HG02588 (cell line): ENCODE data around the gene MAP7D2.
A peak's percentile ranks its signal among the peaks of the same experiment; 100 is the strongest.
"Not testable (repeated sequence)": the region's sequence is repeated elsewhere in the genome, so short reads cannot be mapped to it uniquely, and the experiment has no call there.

Experiments used
- ATAC-seq: cut with Tn5 transposase; IDR thresholded peaks from one replicate; pipeline ENCODE4 v1.9.1; 2021; ENCODE audit warnings: mild to moderate bottlenecking, moderate library complexity; ENCODE audit not compliant: unreplicated experiment

The MAP7D2 gene

DNA sequence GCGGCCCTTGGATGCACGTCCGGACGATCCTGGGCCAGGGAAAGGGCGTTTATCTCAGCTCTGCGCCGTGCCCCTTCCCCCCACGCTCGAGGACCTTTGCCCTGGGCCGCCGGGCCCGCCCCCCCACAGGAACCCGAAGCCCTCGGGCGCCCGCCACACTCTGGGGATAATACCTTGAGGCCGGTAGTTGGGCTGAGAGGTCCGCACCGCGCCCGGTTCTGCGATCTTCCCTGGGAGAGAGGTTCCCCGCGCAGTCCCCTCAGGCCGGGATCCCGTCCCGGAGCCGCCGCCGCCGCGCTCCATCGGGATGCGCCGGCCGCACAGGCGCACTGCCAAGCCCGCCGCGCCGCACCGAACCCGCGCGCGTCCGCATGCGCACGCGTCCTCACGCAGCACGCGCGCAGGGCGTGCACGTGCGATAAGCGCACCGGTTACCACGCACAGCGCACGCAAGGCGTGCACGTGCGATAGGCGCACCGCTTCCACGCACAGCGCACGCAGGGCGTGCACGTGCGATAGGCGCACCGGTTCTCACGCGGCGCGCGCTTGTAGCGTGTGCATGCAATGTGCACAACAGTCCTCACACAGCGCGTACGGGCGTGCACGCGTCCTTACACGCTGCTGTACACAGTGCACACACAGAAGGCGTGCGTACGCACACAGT, at the start of gene MAP7D2:
Gene MAP7D2, minus strand, starts transcription at position 331 of the 664 bp plus-strand sequence. Its CDS starts 28 bp downstream, at position 303.
- no peak for ATAC-seq

DNA sequence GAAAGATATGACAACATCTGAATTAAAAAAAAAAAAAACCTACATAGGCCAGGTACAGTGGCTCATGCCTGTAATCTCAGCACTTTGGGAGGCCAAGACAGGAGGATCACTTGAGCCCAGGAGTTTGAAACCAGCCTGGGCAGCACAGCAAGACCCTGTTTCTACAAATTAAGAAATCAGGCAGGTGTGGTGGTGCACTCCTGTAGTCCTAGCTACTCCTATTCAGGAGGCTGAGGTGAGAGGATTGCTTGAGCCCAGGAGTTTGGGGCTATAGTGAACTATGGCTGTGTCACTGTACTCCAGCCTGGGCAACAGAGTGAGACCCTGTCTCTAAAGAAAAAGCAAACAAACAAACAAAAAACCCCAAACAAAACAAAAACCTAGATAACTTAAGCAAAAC, 45.8 kb upstream of the MAP7D2 start:
- ATAC-seq = not testable (repeated sequence)

DNA sequence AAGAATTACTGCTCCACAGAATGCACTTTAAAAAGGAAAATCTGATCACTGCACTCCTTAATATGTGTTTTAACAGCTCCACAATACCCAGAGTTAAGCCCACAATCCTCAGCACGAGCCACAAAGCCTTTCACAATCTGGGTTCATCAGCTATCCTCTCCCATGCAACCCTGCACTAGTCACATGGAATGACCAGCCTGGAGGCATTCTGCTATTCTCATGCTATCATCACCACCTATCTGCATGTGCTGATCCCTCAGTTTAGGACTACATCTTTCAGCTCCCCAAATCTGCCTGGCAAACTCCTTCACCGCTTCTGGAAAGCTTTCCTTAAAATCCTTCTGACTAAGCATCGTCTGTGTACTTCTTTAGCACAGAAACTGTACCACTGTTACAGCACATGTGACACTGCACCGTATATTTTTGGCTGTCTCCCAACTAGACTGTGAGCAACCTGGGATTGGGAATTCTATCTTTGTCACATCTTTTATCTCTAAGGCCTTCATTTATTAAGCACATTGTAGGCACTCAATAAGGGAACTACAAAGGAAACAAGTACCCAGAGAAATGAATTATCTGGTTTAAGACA, 43.2 kb upstream of the MAP7D2 start:
- no peak for ATAC-seq

DNA sequence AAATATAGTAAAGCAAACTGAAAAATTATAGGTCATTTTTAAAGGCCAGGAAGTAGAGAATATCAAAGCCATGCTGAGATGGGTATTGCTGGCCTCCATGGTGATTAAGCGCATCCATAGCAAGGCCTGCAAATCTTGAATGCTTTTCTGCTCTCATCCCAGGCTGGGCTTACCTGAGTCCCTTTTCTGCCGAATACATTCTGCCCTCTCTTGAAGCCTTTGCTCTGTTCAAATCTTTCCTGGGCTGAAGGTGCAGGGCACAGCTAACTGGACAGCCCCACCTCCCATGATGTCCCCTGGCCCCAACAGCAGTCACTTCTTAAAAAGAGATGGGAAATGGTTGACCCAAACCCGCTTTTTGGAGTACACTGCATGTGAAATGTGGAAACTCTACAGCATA, 35.0 kb upstream of the MAP7D2 start:
- ATAC-seq = no peak

DNA sequence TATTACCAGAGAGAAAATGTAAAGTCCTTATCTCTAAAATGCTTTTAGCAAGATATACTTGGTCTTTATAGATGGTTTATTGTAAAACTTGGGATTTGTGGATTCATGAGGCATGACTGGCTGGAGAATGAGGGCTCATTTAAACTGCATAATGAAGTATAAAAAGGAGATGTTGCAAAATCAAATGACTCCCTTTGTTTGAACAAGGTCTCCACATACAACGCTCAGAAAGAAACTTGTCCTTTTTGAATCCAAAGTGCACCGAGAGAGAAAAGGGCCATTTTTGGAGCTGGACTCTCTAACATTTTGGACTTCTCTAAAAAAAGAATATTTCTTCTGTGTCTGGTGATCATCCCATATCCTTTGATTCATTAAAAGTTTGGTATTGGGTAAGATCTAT, 32.6 kb upstream of the MAP7D2 start:
- no peak for ATAC-seq

DNA sequence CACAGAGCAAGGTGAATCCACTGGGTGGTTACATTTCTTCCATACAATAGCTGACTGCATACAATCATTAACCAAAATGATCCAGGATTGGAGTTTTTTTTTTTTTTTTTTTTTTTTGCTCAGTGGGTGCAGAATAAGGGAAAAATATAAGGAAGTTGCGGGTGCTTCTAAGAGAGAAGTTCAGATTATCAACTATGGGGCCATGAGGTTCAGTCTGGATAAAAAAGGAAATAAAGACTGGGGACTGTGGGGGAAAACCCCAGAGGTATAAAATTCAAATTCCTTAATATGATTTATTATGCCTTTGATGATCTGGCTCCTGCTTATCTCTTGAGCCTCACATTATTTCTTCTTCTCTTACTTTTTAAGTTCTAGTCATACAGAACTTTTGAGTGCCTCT, 30.9 kb upstream of the MAP7D2 start:
- ATAC-seq = no peak

DNA sequence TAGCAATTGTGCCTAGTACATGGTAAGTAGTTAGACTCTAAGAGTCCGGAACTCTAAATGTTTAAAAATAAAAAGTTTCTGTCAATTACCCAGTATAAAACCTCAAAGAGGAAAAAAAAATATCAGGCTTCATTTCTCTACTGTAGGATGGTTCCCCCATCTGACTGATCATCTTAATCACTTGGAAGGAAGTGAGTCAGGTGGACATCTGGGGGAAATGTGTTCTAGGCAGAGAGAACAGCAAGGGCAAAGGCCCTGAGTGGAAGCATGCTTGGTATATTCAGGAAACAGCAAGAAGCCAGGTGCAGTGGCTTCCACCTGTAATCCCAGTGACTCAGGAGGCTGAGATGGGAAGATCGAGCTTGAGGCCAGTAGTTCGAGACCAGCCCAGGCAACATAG, 27.8 kb upstream of the MAP7D2 start:
- no peak for ATAC-seq

DNA sequence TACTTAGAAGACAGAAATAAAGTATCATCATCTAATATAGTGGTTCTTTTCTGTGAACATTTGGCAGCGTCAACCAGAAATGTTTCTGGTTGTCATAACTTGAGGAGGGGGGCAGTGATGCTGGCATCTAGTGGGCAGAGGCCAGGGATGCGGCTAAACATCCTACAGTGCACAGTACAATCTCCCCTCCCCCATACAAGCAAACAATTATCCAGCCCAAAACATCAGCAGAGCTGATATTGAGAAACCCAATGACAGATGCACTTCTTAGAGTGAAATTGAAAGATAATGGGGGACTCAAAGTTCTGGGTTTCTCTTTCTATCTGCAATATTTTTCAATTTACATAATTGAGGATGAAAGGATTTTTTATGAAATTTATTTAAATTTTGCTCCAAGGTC, 26.9 kb upstream of the MAP7D2 start:
- ATAC-seq = no peak

DNA sequence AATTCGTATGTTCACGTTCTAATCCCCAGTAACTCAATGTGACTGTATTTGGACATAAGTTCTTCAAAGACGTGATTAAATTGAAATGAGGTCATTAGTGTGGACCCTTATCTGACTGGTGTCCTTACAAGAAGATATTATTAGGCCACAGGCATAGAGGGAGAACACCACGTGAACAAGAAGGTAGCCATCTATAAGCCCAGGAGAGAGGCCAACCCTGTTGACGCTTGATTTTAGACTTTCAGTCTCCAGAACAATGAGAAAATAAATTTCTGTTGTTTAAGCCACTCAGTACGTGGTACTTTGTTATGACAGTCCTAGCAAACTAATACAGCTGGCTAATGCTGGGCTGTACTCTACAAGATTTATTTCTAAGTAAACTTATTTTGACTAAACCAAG, 26.4 kb upstream of the MAP7D2 start:
- no peak for ATAC-seq

DNA sequence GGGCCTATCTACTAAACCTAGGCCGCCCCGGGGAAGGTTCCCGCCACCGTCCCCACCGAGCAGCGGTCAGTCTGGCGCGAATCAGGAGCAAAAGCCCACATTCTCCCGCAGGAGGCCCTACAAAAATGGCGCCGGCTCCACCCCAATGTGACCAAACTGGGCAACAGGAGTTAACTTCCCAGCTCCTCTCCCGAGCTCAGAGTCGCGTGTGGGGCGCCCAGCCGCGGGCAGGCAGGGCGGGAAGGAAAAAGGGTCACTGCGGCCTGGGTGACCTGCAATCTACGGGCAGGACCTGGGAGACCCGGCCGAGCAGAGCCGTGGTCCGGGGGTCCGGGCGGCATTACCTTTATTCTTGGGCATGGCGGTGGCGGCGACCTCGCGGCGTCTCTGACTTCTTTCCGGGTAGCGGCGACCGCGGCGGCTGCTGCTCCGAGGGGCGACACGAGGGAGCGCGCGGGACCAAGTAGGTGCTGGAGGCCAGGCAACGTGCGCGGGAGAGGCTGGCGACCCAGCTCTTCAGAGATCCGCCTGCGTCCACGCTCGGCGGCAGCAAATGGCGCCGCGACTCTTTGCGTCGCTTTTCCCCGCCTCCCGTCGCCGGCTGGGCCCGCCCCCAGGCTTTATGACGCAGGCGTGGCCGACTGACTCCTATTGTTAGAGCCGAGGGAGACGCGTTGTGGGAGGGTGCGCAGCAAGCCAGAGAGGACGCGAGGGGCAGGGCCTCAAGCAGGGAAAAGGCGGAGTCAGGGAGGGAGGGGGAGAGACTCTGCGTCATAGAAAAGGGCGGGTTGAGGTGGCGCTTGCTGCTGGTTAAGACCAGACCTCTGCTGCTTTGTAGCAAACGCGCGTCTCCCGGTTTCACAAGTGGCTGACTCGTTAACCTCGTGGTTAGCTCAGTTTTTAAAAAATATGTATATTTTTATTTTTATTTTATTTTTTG, 24.8 kb upstream of the MAP7D2 start, which contains the start of gene EIF1AX:
Gene EIF1AX, minus strand, starts transcription at position 558 of the 940 bp plus-strand sequence. Its CDS starts 198 bp downstream, at position 360.
- ATAC-seq = peak; percentile 98

DNA sequence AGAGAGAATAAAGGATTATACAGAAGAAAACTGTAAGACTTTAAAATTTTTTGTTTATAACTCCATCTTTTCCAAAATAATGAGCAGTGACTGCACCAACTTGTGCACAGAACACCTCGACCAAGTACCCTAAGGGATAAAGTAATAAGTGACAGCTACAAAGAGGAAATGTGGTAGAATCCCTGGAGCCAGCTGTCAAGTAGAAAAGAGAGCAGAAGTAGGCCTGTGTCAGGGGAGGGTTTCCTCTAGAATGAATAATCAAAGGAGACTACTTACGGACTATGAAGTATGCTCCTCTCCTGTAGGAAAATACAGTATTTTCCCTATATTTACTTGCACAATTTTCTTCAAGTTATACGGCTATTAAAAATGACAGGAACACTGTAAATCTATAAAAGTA, 23.7 kb upstream of the MAP7D2 start:
- no peak for ATAC-seq

DNA sequence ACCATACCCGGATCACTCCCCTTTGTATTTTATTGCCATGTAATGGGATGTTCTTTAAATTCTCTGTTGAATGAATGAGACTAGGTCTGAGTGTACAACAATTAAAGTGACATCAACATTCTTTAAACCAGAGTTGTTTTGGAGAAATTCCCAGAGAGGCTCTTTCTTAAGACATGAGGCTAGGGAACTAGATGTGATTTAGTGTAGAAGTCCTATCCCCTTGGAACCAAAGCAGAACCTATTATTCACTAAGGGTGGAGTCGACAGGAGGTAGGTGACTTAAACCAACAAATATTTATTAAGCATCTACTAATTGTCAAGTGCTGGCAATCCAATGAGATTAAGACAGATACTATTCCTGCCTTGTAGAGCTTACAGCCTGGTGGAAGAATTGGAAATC, 23.3 kb upstream of the MAP7D2 start:
- ATAC-seq = no peak

DNA sequence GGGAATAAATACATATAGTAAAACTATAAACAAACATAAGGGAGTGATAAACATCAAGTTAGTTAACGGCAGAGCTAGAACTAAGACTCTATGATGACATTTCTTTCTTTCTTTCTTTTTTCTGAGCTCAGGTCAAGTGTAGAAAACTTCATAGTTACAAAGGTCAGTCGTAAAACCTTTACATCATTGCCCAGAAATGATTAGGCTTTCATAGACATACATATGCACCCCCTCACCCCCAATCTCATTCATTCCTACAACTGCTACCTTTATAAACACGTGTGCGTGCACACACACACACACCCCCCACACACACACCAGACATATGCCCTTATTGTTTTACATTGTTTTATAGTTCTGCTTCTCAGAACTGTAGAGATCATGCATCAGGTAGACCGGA, 19.2 kb upstream of the MAP7D2 start:
- ATAC-seq = no peak

DNA sequence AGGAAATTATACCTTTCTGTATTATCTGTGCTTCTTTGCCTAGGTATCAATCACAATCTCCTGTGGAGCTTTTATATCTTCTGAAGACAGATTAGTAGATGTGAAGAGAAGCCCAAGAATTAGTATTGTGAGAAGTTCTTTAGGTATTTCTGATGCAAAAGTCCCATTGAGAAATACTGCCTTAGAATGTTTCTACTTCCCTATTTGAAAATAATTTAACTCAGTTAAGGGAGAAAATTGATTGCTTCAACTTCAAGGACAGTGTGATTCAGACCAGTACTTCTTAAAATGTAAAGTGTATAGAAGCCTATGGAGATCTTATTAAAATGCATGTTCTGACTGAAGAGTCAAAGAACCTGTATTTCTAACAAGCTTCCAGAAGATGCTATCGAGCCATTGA, 16.0 kb upstream of the MAP7D2 start:
- ATAC-seq = no peak

DNA sequence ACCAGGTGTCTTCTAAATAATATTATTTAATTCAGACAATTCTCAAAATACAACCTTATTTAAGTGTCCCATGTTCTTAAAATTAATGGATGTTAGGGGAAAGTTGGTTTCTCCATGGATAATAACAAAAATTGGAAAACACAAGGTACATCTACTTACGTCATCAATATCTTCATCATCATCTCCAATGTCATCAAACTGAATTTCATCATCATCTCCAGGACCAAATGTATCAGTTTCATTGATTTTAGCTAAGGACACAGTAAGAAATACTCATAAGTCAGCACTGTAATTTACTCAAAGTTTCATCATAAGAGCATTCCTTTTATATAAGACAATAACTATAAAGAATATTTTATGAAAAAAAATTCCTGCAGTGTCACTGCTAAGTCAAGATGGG, 13.7 kb upstream of the MAP7D2 start:
- ATAC-seq = no peak

DNA sequence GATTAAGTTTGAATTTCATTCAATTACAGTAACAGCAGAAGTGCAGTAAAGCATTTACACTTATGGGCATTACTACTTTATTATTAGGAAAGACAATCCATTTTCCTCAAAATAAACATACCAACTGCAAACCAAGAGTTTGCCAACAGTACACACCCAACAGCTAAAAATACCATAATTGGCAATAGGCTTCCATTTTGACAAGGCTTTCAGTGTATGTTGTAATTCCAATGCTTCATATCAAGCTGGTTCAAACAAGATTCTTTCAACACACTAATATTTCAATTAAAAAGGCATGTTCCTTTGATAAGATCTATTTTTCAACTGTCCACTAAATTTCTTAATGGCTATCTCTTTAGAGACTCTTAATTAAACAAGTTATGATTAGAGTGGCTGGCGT, 12.8 kb upstream of the MAP7D2 start:
- no peak for ATAC-seq

DNA sequence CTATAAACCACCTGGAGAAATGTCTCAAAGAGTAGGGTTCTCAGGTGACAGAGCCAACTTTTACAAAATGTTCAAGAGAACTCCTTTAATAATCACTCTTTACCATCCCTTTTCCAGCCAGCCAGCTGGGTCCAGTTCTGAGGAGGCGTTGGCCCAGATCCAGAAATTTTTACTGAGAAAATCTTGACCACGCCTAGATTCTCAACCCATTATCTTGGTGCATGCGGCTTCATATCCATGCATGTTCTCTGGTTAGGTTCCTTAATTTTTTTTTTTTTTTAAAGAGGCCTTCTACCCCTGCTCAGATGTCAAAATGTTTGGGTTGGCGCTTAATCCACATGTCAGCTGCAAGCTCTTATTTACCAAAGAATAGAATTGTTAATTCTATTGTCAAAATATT, 12.0 kb upstream of the MAP7D2 start:
- no peak for ATAC-seq

DNA sequence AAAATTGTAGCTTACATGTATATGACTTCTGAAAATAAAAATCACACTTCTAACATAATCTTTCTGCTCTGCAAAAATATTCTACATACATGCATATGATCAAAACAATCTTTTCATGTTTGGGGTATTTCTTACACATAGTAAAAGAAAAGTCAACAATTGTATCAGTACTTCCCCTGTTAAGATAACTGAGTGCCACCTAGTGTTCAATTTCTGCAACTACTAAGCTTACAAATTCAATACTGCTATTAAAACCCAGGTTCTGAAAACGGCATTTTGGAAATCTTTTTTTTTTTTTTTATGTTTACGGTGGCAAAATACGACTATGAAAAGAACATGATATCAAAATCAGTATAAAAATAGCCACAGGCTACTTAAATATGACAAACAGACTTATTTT, 10.7 kb upstream of the MAP7D2 start:
- not testable (repeated sequence) for ATAC-seq

DNA sequence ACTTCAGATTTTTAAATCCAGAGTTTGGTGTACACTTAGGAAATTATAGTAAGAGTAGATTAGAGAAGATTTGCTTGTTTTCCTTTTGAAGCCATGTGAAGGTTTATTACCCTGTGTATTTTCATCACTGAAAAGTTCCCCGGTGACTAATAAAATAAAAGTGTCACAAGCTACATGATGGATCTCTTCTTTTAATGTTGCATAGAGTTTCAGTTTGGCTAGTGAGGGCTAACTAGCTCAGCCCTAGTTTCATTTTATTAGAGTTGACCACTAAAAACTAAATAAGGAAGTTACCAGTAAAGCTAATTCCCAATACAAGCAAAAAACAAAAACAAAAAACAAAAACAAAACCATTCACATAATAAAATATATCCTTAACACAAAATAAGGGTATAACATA, 10.1 kb upstream of the MAP7D2 start:
- ATAC-seq = not testable (repeated sequence)

DNA sequence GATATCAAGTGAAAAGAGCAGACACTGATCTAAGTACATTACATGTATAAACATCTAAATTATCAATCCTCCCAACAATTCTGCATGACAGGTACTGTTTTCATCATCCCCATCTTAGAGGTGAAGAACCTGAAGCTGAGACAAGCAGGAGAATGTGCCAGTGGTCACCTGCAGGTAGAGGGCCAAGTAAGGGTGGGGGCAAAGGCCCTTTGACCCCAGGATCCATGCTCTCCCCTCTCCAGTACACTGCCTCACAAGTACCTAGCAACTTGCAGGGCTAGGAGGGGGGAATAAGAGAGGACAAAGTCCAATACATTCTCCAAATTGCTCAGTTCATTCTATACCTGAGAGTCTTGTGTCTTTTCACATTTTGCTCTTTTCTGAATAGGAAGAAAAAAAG, 8.3 kb upstream of the MAP7D2 start:
- ATAC-seq = no peak

DNA sequence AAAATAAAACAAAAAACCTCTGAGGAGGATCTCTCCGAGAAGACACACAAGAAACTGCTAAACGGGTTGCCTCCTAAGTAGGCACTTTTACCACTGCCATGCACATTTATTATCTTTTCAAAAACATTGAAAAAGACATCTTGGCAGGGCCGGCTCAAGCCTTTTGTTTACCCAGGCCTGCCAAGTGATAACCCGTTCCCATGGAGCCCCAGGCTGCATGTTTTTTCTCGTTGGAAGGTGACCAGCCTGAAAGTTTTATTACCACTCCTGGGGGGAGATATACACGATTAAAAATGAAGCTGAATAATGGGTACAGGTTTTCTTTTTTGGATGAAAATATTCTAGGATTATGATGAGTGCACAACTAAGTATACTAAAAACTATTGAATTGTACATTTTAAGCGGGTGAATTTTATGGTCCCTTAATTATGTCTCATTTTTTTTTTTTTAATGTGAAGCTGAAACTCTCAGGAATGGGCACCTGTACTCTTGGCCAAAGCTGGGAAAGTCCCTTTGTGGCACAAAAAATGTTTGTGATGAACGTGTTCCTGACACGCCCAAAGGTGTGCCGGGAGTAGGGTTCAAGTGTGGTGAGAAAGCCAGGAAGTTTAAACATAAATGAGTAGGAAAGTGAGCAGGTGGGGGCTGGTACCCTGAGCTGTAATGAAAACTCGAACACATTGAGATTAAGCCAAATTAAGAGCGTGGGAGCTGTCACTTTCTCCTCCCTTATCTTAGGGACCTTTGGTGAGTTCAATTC, 1.5 kb upstream of the MAP7D2 start:
- no peak for ATAC-seq
